ENCODE results near the gene CCDC50.

CCDC50 gene, protein sequence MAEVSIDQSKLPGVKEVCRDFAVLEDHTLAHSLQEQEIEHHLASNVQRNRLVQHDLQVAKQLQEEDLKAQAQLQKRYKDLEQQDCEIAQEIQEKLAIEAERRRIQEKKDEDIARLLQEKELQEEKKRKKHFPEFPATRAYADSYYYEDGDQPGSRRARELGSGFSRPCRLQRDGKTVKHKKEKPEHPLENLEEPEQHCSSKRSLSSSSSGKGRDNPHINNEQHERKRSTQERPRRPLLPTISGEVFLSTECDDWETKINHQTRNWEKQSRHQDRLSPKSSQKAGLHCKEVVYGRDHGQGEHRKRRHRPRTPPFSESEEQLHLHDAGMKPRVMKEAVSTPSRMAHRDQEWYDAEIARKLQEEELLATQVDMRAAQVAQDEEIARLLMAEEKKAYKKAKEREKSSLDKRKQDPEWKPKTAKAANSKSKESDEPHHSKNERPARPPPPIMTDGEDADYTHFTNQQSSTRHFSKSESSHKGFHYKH

GRCh38 chr3:191328962-191329653, at the start of gene CCDC50:
Gene CCDC50 (plus strand): TSS chr3:191329394. CDS start chr3:191329675, 281 bp downstream.
- peak; percentile 23 to 43 for DNase-seq

- no peak for DNase-seq
Measured at GRCh38 chr3:191280111-191280510, 49.1 kb upstream of the CCDC50 start.

- no peak for DNase-seq
Measured at GRCh38 chr3:191280882-191281281, 48.3 kb upstream of the CCDC50 start.

- no peak for DNase-seq
Measured at GRCh38 chr3:191282251-191283185, 46.7 kb upstream of the CCDC50 start.

DNA sequence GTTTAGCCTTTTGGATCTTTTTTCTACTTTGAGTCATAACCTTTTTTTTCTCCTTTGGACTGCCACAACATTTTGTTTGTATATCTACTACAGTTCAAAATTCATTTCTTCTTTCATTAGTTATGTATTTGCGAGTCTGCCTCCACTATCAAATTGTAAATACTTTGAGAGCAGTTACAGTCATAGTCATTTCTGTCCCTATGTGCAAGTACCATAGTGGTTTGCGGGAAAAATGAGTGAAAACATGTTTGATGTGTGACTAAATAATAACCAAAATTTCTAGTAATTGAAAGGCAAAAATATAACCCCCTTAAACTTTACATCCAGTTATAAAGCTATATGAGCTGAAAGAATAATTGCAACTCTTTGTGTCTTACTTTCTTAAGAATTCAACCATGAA, 45.8 kb upstream of the CCDC50 start:
- DNase-seq = no peak

DNA sequence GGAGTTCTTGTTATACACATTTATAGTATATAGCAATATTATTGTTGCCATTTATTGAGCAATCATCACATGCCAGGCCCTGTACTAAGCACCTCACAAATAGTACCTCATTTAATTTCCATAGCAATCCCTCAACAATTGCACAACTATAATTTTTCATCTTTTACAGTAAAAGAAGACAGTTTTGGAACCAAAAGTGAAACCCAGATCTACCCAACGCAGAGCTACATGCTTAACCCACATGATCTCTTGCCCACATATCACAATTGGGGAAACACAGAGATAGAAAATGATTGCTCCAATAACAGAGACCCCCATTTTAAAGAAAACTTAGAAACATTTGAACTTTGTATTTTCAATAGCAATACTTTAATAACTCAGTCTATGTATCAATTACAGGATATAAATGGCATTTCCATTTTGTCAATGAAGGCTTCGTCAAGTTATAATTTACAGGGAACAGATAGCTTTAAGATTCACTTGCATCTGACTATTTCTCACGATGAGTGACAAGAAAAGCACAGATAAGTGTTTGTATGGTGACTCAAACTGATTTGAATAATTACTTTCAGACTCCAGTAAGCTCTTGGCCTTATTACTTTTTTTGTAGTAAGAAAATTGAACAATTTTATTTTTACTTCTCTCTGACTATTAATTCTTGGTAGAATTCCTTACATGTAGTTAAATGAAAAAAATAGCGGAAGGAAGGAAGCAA, 38.7 kb upstream of the CCDC50 start:
- no peak for DNase-seq

- no peak for DNase-seq
Measured at GRCh38 chr3:191292243-191293015, 36.8 kb upstream of the CCDC50 start.

GRCh38 chr3:191294291-191294690, 34.9 kb upstream of the CCDC50 start:
- no peak for DNase-seq

DNA sequence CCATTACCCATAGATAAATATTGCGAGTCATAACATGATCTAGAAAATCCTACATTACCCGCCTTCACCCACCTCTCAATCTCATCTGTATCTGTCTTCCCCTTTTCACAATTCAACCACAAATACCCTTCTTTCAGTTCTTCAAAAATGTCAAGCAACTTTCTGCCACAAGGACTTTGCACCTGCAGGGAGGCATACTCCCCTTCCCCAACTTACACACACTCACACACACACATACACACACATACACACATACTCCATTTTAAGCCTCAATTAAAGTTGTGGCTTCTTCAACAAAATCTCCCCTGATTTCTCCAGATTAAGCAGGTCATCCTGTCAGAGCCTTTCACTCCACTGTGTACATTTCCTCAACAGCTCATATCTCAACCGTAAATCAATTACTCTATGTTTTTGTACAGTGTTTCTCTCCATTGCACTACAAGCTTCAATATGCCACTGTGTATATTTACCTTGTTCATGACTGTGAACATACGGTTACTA, 33.1 kb upstream of the CCDC50 start:
- no peak for DNase-seq

- DNase-seq = no peak
Measured at GRCh38 chr3:191298846-191299245, 30.3 kb upstream of the CCDC50 start.

DNA sequence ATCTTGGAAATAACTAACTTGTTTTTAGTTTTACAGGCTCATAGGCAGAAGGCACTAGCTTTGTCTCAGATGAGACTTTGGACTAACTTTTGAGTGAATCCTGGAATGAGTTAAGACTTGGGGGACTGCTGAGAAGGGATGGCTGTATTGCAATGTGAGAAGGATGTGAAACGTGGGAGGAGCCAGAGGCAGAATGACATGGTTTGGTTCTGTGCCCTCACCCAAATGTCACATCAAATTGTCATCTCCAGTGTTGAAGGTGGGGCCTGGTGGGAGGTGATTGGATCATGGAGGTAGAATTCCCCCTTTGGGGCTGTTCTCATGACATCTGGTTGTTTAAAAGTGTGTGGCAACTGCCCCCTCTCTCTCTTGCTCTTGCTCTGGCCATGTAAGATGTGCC, 28.8 kb upstream of the CCDC50 start:
- no peak for DNase-seq

DNA sequence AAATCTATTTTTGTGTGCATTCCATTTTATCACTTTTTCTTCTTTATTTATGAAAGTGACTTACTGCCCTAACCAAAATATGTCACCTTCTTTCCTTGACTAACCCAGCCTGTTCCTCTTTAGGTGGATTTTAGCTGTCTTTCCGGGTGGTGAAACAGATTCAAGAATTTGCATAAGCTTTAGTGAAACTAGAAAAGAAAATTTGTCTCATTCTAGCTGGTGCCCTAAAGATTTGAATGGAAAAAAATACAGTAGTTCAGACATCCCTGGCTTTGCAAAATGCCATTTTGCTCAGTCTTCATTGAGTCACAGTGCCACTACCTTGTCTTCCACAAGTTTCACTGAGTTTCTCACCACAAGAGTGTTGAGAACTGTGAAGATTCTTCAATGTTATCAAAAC, 28.2 kb upstream of the CCDC50 start:
- no peak for DNase-seq

GRCh38 chr3:191301782-191302411, 27.3 kb upstream of the CCDC50 start:
- DNase-seq = no peak

GRCh38 chr3:191302451-191302850, 26.7 kb upstream of the CCDC50 start:
- DNase-seq = no peak

DNA sequence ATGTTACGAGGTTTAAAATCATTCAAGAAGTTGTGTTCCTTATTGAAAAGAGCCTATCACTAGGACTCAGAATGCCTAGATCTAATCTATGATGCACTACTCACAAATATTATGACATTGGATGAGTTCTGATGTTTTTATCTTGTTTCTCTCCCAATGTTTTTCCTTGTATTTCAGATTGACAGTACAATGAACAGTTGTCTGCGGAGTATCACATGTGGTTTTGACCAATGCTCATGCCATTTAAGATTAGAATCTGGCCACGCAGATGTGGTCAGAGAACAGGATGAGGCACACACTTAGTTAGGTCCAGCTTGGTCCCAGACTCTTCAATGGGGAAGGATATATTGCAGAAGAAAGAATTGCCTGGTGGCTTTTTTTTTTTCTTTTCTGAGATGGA, 25.6 kb upstream of the CCDC50 start:
- no peak for DNase-seq

DNA sequence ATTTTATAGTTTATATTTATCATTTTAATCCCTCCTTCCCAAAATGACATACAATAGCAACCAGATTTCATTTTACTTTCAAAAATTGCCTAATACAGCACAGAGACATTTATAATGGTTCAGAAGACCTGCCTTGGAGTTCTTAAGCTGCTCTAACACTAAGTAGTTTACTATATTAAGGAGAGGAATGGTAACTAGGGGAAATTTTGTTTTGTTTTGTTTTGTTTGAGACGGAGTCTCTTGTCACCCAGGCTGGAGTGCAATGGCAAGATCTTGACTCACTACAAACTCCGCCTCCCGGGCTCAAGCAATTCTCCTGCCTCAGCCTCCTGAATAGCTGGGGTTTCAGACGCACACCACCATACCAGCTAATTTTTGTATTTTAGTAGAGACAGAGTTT, 22.8 kb upstream of the CCDC50 start:
- DNase-seq = no peak

- DNase-seq = no peak
Measured at GRCh38 chr3:191307341-191307740, 21.9 kb upstream of the CCDC50 start.

DNA sequence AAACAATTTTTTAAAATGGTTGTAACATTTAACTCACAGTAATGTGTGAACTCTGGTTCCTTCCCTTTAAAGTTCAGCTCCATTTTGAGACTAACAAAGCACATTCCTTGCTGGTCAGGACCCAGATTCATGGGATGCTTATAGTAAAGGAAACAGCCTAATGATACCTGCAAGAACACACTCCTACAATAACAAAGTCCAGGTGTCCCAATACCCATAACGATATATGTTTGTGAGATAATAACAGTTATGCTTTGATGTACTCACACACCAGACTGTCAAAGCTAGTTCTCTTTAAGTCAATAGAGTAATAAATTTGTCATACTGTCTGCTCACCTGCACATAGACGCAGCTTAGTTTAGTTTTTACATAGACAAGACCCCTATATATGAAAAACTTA, 15.9 kb upstream of the CCDC50 start:
- DNase-seq = no peak

DNA sequence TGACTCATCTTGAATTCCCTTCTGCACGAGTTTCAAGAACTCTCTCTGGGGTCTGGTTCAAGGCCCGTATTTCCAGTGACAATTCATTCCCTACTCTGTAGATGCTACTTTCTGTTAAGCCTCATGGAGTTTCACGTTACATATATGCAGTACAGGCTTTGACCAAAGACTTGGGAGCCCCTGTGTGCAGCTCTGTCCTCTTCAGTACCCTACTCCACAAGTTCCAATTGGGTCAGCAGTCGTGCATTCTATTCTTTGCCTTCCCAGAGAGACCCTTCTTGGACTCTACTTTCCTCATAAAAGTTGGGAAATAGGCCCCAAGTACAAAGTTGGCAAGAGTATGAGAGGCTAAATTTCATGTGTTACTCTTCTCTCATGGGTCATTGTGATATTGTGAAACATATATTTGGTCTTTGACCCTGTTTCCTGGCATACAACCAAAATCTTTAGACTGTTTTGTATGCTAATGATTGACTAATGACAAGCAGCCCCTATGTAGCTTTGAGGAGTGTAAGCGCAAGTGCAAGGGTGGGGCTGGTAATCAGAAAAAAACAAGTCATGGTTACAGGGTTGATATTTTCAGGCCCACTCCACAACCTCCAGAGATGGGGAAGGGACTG, 15.0 kb upstream of the CCDC50 start:
- no peak for DNase-seq

DNA sequence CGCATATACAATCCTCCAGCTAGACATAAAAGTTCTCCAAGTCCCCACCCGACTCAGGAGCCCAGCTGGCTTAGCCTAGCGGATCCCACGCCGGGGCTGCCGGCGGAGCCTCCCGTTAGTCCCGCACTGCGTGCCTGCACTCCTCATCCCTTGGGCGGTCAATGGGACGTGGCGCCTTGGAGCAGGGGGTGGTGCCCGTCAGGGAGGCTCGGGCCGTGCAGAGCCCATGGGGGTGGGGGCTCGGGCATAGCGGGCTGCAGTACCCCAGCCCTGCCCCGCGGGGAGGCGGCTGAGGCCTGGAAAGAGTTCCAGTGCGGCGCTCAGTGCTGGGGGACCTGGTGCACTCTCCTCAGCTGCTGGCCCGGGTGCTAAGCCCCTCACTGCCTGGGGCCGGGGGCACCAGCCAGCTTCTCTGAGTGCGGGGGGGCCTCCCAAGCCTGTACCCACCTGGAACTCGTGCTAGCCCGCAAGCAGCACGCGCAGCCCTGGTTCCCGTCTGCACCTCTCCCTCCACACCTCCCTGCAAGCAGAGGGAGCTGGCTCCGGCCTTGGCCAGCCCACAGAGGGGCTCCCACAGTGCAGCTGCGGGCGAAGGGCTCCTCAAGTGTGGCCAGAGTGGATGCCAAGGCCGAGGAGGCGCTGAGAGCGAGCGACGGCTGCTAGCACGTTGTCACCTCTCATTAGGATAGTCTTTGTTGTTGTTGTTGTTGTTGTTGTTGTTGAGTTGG, 12.2 kb upstream of the CCDC50 start:
- no peak for DNase-seq

Data from stimulated activated CD4-positive, alpha-beta T cell treated with anti-CD3 and anti-CD28 coated beads, Interleukin-2, amount 100 ng/mL, for 48 hours (primary cell).